DOHH2 (cell line): ENCODE data around the gene GFRA4.
A peak's percentile ranks its signal among the peaks of the same experiment; 100 is the strongest.

Experiments used
- H3F3A ChIP-seq: fragments of 200-600 bp; sonication (generic), shearing (Covaris generic); 2 replicates; pipeline ENCODE4 v1.6.0; 2016; ENCODE audit warnings: antibody characterized with exemption, mild to moderate bottlenecking; ENCODE audit not compliant: control insufficient read depth, insufficient read depth
- H3K27ac ChIP-seq: fragments of 200-600 bp; sonication (generic); 2 replicates; pipeline ENCODE4 v1.5.1; 2014; ENCODE audit warnings: low read depth, mild to moderate bottlenecking, low read length, moderate library complexity
- H3K27me3 ChIP-seq: fragments of 200-600 bp; sonication (generic); 2 replicates; pipeline ENCODE4 v1.6.1; 2014; ENCODE audit warnings: mild to moderate bottlenecking, low read length, mixed read lengths; ENCODE audit not compliant: control insufficient read depth
- H3K36me3 ChIP-seq: fragments of 200-600 bp; sonication (generic); 2 replicates; pipeline ENCODE4 v1.6.1; 2014; ENCODE audit warnings: mild to moderate bottlenecking, low read length, moderate library complexity, mixed read lengths; ENCODE audit not compliant: control insufficient read depth
- H3K4me1 ChIP-seq: fragments of 200-600 bp; sonication (generic); 2 replicates; pipeline ENCODE4 v1.6.1; 2014; ENCODE audit warnings: mild to moderate bottlenecking, low read length, mixed read lengths; ENCODE audit not compliant: control insufficient read depth
- H3K4me2 ChIP-seq: fragments of 200-600 bp; sonication (generic); 2 replicates; pipeline ENCODE4 v1.6.0; 2014; ENCODE audit warnings: mild to moderate bottlenecking, low read length, moderate library complexity
- H3K4me3 ChIP-seq: fragments of 200-600 bp; sonication (generic); 2 replicates; pipeline ENCODE4 v1.5.1; 2014; ENCODE audit warnings: mild to moderate bottlenecking, low read length, mixed read lengths
- H3K79me2 ChIP-seq: fragments of 200-600 bp; sonication (generic); 2 replicates; pipeline ENCODE4 v1.6.1; 2014; ENCODE audit warnings: mild to moderate bottlenecking, low read length, mixed read lengths; ENCODE audit not compliant: control insufficient read depth
- H3K9me2 ChIP-seq: fragments of 200-600 bp; sonication (generic); replicated peaks from 2 replicates; pipeline ENCODE4 v1.6.1; 2014; ENCODE audit warnings: mild to moderate bottlenecking, low read length, mixed read lengths; ENCODE audit not compliant: control insufficient read depth
- H3K9me3 ChIP-seq: fragments of 200-600 bp; sonication (generic); 2 replicates; pipeline ENCODE4 v1.6.1; 2014; ENCODE audit warnings: antibody characterized with exemption, low read length, mixed read lengths; ENCODE audit not compliant: control insufficient read depth, insufficient read depth
- H4K20me1 ChIP-seq: fragments of 200-600 bp; sonication (generic); 2 replicates; pipeline ENCODE4 v1.6.0; 2014; ENCODE audit warnings: low read depth, mild to moderate bottlenecking, antibody characterized with exemption, low read length, moderate library complexity; ENCODE audit not compliant: control insufficient read depth, insufficient read depth
- CTCF ChIP-seq: fragments of 200-600 bp; sonication (generic); IDR thresholded peaks from one replicate; pipeline ENCODE4 v1.5.1; 2014; ENCODE audit warnings: antibody characterized with exemption, mild to moderate bottlenecking, low read depth, low read length; ENCODE audit not compliant: poor library complexity, severe bottlenecking
- EZH2phosphoT487 ChIP-seq: fragments of 200-600 bp; sonication (generic); IDR thresholded peaks from 2 replicates; pipeline ENCODE4 v1.6.1; 2017; ENCODE audit warnings: borderline replicate concordance, mild to moderate bottlenecking, antibody characterized with exemption, low read length, moderate library complexity, mixed read lengths

GFRA4 gene

DNA sequence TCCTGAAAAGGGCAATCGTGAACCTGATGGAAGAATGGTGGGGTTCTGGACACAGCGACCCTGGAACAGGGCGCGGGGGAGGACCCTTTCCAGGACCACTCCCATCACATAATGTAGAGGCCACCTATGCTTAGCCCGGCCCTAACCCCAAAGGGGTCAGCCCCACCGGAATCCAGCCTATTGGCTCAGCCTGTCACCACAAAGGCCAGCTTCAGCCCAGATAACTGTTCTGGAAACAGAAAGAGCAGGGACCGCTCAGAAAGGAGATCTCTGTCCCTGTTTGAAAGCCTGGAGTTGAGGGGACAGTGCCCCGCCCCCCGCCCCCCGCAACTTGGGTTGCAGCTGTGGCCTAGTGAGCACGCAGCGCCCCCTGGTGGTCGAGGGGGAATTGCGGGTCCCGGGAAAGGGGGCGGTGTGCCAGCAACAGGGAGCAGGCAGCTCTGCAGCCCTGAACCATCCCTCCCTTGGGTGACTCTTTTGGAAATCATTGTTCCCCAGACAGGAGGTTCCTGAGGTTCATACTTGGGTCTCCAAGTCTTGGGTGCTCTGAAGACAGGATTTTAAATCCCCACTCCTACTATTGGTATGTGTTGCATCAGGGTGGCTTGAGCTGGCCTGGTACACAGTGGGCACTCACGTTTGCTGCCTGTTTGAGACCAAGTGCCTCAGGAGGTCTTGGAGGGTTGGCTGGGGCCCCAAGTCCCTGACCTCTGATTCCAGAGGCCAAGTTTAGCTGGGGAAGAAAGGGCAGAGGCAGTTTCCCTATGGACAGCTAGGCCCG, 47.7 kb upstream of the GFRA4 start:
- Histone ChIP-seq H3K9me3 (no peaks in the 10 kb centered on the region), H3K27ac (no peak overlapping the region), H3K27me3 (0 out of 2 replicates have a peak, but pooled peaks cover 2% of the 10 kb centered on the region), H3K4me1 (no peaks in the 10 kb centered on the region), H3F3A (no peaks in the 10 kb centered on the region), H3K79me2 (no peaks in the 10 kb centered on the region), H3K9me2 (no peaks in the 10 kb centered on the region), H4K20me1 (no peaks in the 10 kb centered on the region), H3K4me3 (no peak overlapping the region), H3K4me2 (no peak overlapping the region), H3K36me3 (no peaks in the 10 kb centered on the region)
- TF ChIP-seq CTCF = peak; percentile 97
- TF ChIP-seq EZH2phosphoT487 = no peak

- no peaks in the 10 kb centered on the region for H3F3A ChIP-seq
- H3K4me3 ChIP-seq = no peak overlapping the region
- no peak overlapping the region for H3K27ac ChIP-seq
- H3K9me3 ChIP-seq = no peaks in the 10 kb centered on the region
- H3K36me3 ChIP-seq = no peaks in the 10 kb centered on the region
- 0 out of 2 replicates have a peak, but pooled peaks cover 2% of the 10 kb centered on the region for H3K27me3 ChIP-seq
- H3K4me2 ChIP-seq = no peak overlapping the region
- H3K4me1 ChIP-seq = no peaks in the 10 kb centered on the region
- no peaks in the 10 kb centered on the region for H4K20me1 ChIP-seq
- no peaks in the 10 kb centered on the region for H3K9me2 ChIP-seq
- no peaks in the 10 kb centered on the region for H3K79me2 ChIP-seq
- TF ChIP-seq CTCF (no peak), EZH2phosphoT487 (no peak)
Measured at GRCh38 chr20:3710011-3710466, 46.8 kb upstream of the GFRA4 start.

GRCh38 chr20:3707508-3707899, 44.3 kb upstream of the GFRA4 start:
- H3K27ac ChIP-seq = no peak overlapping the region
- H3K4me1 ChIP-seq = no peaks in the 10 kb centered on the region
- H3K9me2 ChIP-seq = no peaks in the 10 kb centered on the region
- H3K4me3 ChIP-seq = no peak overlapping the region
- H3K36me3 ChIP-seq = no peaks in the 10 kb centered on the region
- no peaks in the 10 kb centered on the region for H3K79me2 ChIP-seq
- 0 out of 2 replicates have a peak, but pooled peaks cover 2% of the 10 kb centered on the region for H3K27me3 ChIP-seq
- TF ChIP-seq EZH2phosphoT487 = no peak
- no peak for TF ChIP-seq CTCF
- H3K4me2 ChIP-seq = no peak overlapping the region
- no peaks in the 10 kb centered on the region for H4K20me1 ChIP-seq
- no peaks in the 10 kb centered on the region for H3K9me3 ChIP-seq
- no peaks in the 10 kb centered on the region for H3F3A ChIP-seq
